ENCODE data around the gene TMEM204. TPM values are rescaled to one million over a fixed set of nuclear protein-coding genes. Genes with fewer than 3 reads are reported as not detected.

The TMEM204 gene
- total and polyA plus RNA-seq, 3 donors from 2014 or later: 13.7 to 21.4 (median 19.4) TPM

DNA sequence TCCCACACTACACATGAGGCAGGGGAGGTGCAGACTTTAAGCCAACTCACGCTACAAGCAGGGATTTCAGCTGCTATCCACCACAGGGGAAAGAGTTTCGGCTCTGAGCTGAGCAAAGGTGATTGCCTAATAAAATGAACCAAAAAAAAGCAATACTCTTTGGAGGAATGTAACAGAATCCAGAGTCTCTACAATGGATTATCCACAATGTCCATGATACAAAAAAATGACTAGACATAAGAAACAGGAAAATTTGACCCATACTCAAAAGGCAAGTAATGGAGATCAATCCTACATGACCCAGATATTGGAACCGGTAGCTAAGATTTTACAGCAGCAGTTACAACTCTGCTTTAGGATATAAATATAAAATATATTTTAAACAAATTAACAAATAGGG, 19.0 kb upstream of the TMEM204 start:
- Histone ChIP-seq H3K27ac (no peak overlapping the region), H3K36me3 (ENCODE audit: low read depth, missing control alignments) (no peaks in the 10 kb centered on the region), H3K4me1 (no peaks in the 10 kb centered on the region), H3K4me3 (no peak overlapping the region), H3K9me3 (no peaks in the 10 kb centered on the region), H3K27me3 (no peaks in the 10 kb centered on the region)
- no peak for DNase-seq
- WGBS, 2 donors: 94 to 96% methylated on average over 3 of the region's 3 CpGs
- intact Hi-C loops (cut with DNase I; ENCODE audit: low total_unique reads): no loop called here
- TF ChIP-seq, protein P1, sequence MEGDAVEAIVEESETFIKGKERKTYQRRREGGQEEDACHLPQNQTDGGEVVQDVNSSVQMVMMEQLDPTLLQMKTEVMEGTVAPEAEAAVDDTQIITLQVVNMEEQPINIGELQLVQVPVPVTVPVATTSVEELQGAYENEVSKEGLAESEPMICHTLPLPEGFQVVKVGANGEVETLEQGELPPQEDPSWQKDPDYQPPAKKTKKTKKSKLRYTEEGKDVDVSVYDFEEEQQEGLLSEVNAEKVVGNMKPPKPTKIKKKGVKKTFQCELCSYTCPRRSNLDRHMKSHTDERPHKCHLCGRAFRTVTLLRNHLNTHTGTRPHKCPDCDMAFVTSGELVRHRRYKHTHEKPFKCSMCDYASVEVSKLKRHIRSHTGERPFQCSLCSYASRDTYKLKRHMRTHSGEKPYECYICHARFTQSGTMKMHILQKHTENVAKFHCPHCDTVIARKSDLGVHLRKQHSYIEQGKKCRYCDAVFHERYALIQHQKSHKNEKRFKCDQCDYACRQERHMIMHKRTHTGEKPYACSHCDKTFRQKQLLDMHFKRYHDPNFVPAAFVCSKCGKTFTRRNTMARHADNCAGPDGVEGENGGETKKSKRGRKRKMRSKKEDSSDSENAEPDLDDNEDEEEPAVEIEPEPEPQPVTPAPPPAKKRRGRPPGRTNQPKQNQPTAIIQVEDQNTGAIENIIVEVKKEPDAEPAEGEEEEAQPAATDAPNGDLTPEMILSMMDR (IDR thresholded peaks at IDR 0.05): no peak
- TF ChIP-seq POLR2A (IDR thresholded peaks at IDR 0.05): no peak

GRCh38 chr16:1518626-1519135, 14.8 kb upstream of the TMEM204 start:
- Histone ChIP-seq H3K4me1 (no peaks in the 10 kb centered on the region), H3K27ac (no peak overlapping the region), H3K27me3 (no peaks in the 10 kb centered on the region), H3K36me3 (ENCODE audit: low read depth, missing control alignments) (no peaks in the 10 kb centered on the region), H3K4me3 (no peak overlapping the region), H3K9me3 (no peaks in the 10 kb centered on the region)
- WGBS, 2 donors: 85 to 95% methylated on average over 7 to 16 of the region's 16 CpGs
- DNase-seq: no peak
- intact Hi-C loops (cut with DNase I; ENCODE audit: low total_unique reads): no loop called here
- TF ChIP-seq, protein P1 (IDR thresholded peaks at IDR 0.05): no peak
- TF ChIP-seq POLR2A (IDR thresholded peaks at IDR 0.05): no peak

GRCh38 chr16:1519831-1520230, 13.6 kb upstream of the TMEM204 start:
- Histone ChIP-seq H3K9me3 (no peaks in the 10 kb centered on the region), H3K27ac (no peak overlapping the region), H3K27me3 (no peaks in the 10 kb centered on the region), H3K4me1 (no peaks in the 10 kb centered on the region), H3K4me3 (no peak overlapping the region), H3K36me3 (ENCODE audit: low read depth, missing control alignments) (no peaks in the 10 kb centered on the region)
- no peak for TF ChIP-seq POLR2A (IDR thresholded peaks at IDR 0.05)
- TF ChIP-seq, protein P1 (IDR thresholded peaks at IDR 0.05): no peak
- 90 to 97% methylated on average over 7 to 17 of the region's 17 CpGs for WGBS, 2 donors
- intact Hi-C loops (cut with DNase I; ENCODE audit: low total_unique reads): no loop called here
- no peak for DNase-seq

- no peak for DNase-seq
Measured at GRCh38 chr16:1520461-1520860, 13.0 kb upstream of the TMEM204 start.

More at GRCh38 chr16:1520461-1520860, 13.0 kb upstream of the TMEM204 start:
- no peaks in the 10 kb centered on the region for H3K36me3 ChIP-seq (ENCODE audit: low read depth, missing control alignments)
- no peak overlapping the region for H3K4me3 ChIP-seq
- WGBS, 2 donors: 90 to 93% methylated on average over 8 to 19 of the region's 19 CpGs
- no peaks in the 10 kb centered on the region for H3K27me3 ChIP-seq
- no peaks in the 10 kb centered on the region for H3K4me1 ChIP-seq
- intact Hi-C loops (cut with DNase I; ENCODE audit: low total_unique reads): no loop called here
- no peaks in the 10 kb centered on the region for H3K9me3 ChIP-seq
- no peak overlapping the region for H3K27ac ChIP-seq
- TF ChIP-seq, protein P1 (IDR thresholded peaks at IDR 0.05): no peak
- TF ChIP-seq POLR2A (IDR thresholded peaks at IDR 0.05): no peak
